VCaP (cell line): ENCODE results near the gene OOSP4B.
"Not testable (repeated sequence)": the region's sequence is repeated elsewhere in the genome, so short reads cannot be mapped to it uniquely, and the experiment has no call there.

Experiments
- H3K27ac ChIP-seq: fragments of 450-650 bp; 2 replicates; pipeline ENCODE4 v1.5.1; 2017
- CTCF ChIP-seq: fragments of 450-650 bp; conservative IDR thresholded peaks from 2 replicates; pipeline ENCODE4 v1.5.1; 2017; ENCODE audit warnings: mild to moderate bottlenecking, moderate library complexity

The OOSP4B gene

GRCh38 chr11:59990421-59990820, 26.6 kb upstream of the OOSP4B start:
- TF ChIP-seq CTCF, result no peak

GRCh38 chr11:59992425-59992824, 24.6 kb upstream of the OOSP4B start:
- no peak for TF ChIP-seq CTCF

More at GRCh38 chr11:59990421-59990820, 26.6 kb upstream of the OOSP4B start:
- no peak overlapping the region for H3K27ac ChIP-seq

GRCh38 chr11:59997800-59998199, 19.2 kb upstream of the OOSP4B start:
- no peak for TF ChIP-seq CTCF
- no peak overlapping the region for H3K27ac ChIP-seq

More at GRCh38 chr11:59992425-59992824, 24.6 kb upstream of the OOSP4B start:
- H3K27ac ChIP-seq, result no peak overlapping the region

- TF ChIP-seq CTCF, result no peak
- H3K27ac ChIP-seq, result no peak overlapping the region
Observed at GRCh38 chr11:59999691-60000090, 17.3 kb upstream of the OOSP4B start.

- TF ChIP-seq CTCF, result no peak
- no peak overlapping the region for H3K27ac ChIP-seq
Observed at GRCh38 chr11:60003729-60004128, 13.3 kb upstream of the OOSP4B start.

GRCh38 chr11:60005360-60005759, 11.6 kb upstream of the OOSP4B start:
- TF ChIP-seq CTCF, result no peak
- H3K27ac ChIP-seq, result no peak overlapping the region

- no peak overlapping the region for H3K27ac ChIP-seq
Observed at GRCh38 chr11:60018058-60018457, 1.1 kb downstream of the OOSP4B start.

GRCh38 chr11:60020376-60020775, 3.4 kb downstream of the OOSP4B start:
- not testable (repeated sequence) for H3K27ac ChIP-seq

More at GRCh38 chr11:60018058-60018457, 1.1 kb downstream of the OOSP4B start:
- TF ChIP-seq CTCF, result no peak
